Measurements from ENCODE around the gene NEU2. TPM values are rescaled to one million over a fixed set of nuclear protein-coding genes. Genes with fewer than 3 reads are reported as not detected.

The NEU2 gene
- total RNA-seq, 1 experiment from 2014 or later, result not detected

- Histone ChIP-seq H3K9me2 (ENCODE audit: insufficient read depth) (no peaks in the 10 kb centered on the region), H3K9ac (ENCODE audit: low read length) (no peak overlapping the region), H2AFZ (ENCODE audit: low read depth, low read length, poor library complexity, severe bottlenecking) (no peak overlapping the region), H3K4me2 (ENCODE audit: low read length) (no peak overlapping the region), H3K27ac (ENCODE audit: low read depth, low read length) (no peak overlapping the region), H3K4me1 (ENCODE audit: control insufficient read depth in 1 of 2, insufficient read depth in 2 of 2, low read length in 2 of 2) (no peaks in the 10 kb centered on the region), H3K4me3 (replicated peaks in 1 of 2; ENCODE audit: low read depth in 1 of 2, low read length in 2 of 2) (no peak overlapping the region), H3K79me2 (ENCODE audit: insufficient read depth, low read length) (no peaks in the 10 kb centered on the region), H3K36me3 (ENCODE audit: control insufficient read depth in 1 of 2, insufficient read depth in 2 of 2, low read length in 2 of 2) (no peaks in the 10 kb centered on the region), H4K20me1 (ENCODE audit: insufficient read depth) (no peaks in the 10 kb centered on the region), H3K27me3 (ENCODE audit: insufficient read depth, low read length) (no peaks in the 10 kb centered on the region), H3K9me3 (ENCODE audit: control insufficient read depth in 1 of 2, insufficient read depth in 1 of 2, low read depth in 1 of 2, low read length in 2 of 2) (no peaks in the 10 kb centered on the region)
- RAD21 ChIA-PET (ENCODE audit: low non-redundant PET in 1 of 2, low total read pairs in 2 of 2, uncharacterized antibody in 2 of 2, unreplicated experiment in 2 of 2), result no interaction called here
- CTCF ChIA-PET, result no interaction called here
- ATAC-seq, result no peak
- POLR2A ChIA-PET, result no interaction called here
- intact Hi-C loops (cut with micrococcal nuclease), result no loop called here
- TF ChIP-seq ZFX (IDR thresholded peaks at IDR 0.05) (no peak), YY1 (IDR thresholded peaks at IDR 0.05; ENCODE audit: extremely low read depth, insufficient replicate concordance, low read depth, low read length) (no peak), CBX3 (IDR thresholded peaks at IDR 0.05; ENCODE audit: low read depth) (no peak), RAD21 (IDR thresholded peaks at IDR 0.05; ENCODE audit: low read depth) (no peak), FOSL1 (IDR thresholded peaks at IDR 0.05; ENCODE audit: low read depth) (no peak), EGR1 (IDR thresholded peaks at IDR 0.05; ENCODE audit: low read depth) (no peak), POLR2AphosphoS5 (IDR thresholded peaks at IDR 0.05; ENCODE audit: low read depth, low read length) (no peak), CTCF (IDR thresholded peaks at IDR 0.05 in 2 of 3, conservative IDR thresholded peaks at IDR 0.05 in 1 of 3; ENCODE audit: borderline replicate concordance in 1 of 3, insufficient read depth in 1 of 3, low read depth in 2 of 3, low read length in 2 of 3) (no peak), REST (IDR thresholded peaks at IDR 0.05; ENCODE audit: low read depth) (no peak), POLR2A (IDR thresholded peaks at IDR 0.05; ENCODE audit: borderline replicate concordance, extremely low read depth, insufficient read depth, insufficient read length) (no peak), MAX (IDR thresholded peaks at IDR 0.05) (no peak), SRF (IDR thresholded peaks at IDR 0.05; ENCODE audit: low read depth) (no peak)
- no peak for DNase-seq (ENCODE audit: low read depth, low spot score)
- BruUV-seq (replicated peaks), result no TSS peak
Measured at GRCh38 chr2:233079953-233080835, 47.7 kb downstream of the NEU2 start.

All from HCT116 (cell line).